GM12878 (cell line): ENCODE data around the gene SFXN1. TPM values are rescaled to one million over a fixed set of nuclear protein-coding genes. Genes with fewer than 3 reads are reported as not detected.

Experiments
- ATAC-seq: fragments of 200-7000 bp; cut with Tn5 transposase; 3 replicates; pipeline ENCODE4 v1.9.1; 2020; ENCODE audit warnings: mild to moderate bottlenecking, moderate library complexity
- BruUV-seq: library from RNA; stranded (reverse); fragments of 400-500 nt; replicated peaks from 2 replicates; lab custom pipeline; 2021; lab: Mats Ljungman, UMichigan
- CTCF ChIA-PET: fragments of 300-600 bp; sonication (Branson Sonifier 250); formaldehyde crosslinking; extraction: SDS; loops from one replicate; lab custom pipeline; 2021; ENCODE audit warnings: inconsistent platforms; lab: Yijun Ruan, JAX
- POLR2A ChIA-PET: fragments of 350-600 bp; formaldehyde crosslinking; extraction: SDS; loops from one replicate; lab custom pipeline; 2021; ENCODE audit warnings: inconsistent platforms; lab: Charles Lee
- RAD21 ChIA-PET: fragments of 300-600 bp; sonication (Branson Sonifier 250); formaldehyde crosslinking; loops from one replicate; lab custom pipeline; 2023; ENCODE audit warnings: antibody characterized with exemption; ENCODE audit not compliant: unreplicated experiment; lab: Charles Lee
- SMC1A ChIA-PET: fragments of 300-600 bp; sonication (Branson Sonifier 250); formaldehyde crosslinking; loops from one replicate; lab custom pipeline; 2023; ENCODE audit not compliant: unreplicated experiment, uncharacterized antibody; lab: Charles Lee
- DNase-seq: peaks from one replicate; pipeline ENCODE4 v3.0.0-alpha.2; 2011; ENCODE audit warnings: low read depth, low spot score
- FAIRE-seq: peaks from 3 replicates; lab custom pipeline; 2011; peaks lifted over from hg19 to GRCh38; lab: Jason Lieb, UNC
- H2AFZ ChIP-seq: 2 replicates; pipeline ENCODE4 v1.6.0; 2011; ENCODE audit warnings: low read depth, low read length, control low read depth; ENCODE audit not compliant: control insufficient read depth
- H3K27ac ChIP-seq: 2 replicates; pipeline ENCODE4 v1.5.1; 2011; ENCODE audit warnings: control low read depth; ENCODE audit not compliant: control insufficient read depth, insufficient read depth
- H3K27me3 ChIP-seq, 2 experiments: replicated peaks in 1 of 2; 2 replicates each; pipeline versions ENCODE4 v1.6.0 to v1.6.1; 2011; ENCODE audit warnings: low read length in 1 of 2; ENCODE audit not compliant: control insufficient read depth in 2 of 2, insufficient read depth in 2 of 2
- H3K36me3 ChIP-seq, 2 experiments: 2 replicates each; pipeline ENCODE4 v1.5.1; 2011; ENCODE audit warnings: low read length in 1 of 2; ENCODE audit not compliant: control insufficient read depth in 2 of 2, insufficient read depth in 2 of 2
- H3K4me1 ChIP-seq: 2 replicates; pipeline ENCODE4 v1.6.1; 2011; ENCODE audit warnings: mild to moderate bottlenecking, low read length, moderate library complexity, mixed read lengths; ENCODE audit not compliant: control insufficient read depth, insufficient read depth
- H3K4me2 ChIP-seq: 2 replicates; pipeline ENCODE4 v1.6.0; 2011; ENCODE audit warnings: control low read depth; ENCODE audit not compliant: control insufficient read depth, insufficient read depth
- H3K4me3 ChIP-seq: fragments of 200-600 bp; sonication (generic); 2 replicates; pipeline ENCODE4 v1.5.1; 2016
- H3K79me2 ChIP-seq: 2 replicates; pipeline ENCODE4 v1.6.0; 2011; ENCODE audit warnings: low read length; ENCODE audit not compliant: control insufficient read depth, insufficient read depth
- H3K9ac ChIP-seq: 2 replicates; pipeline ENCODE4 v1.8.0; 2011; ENCODE audit warnings: low read length, control low read depth, mixed read lengths; ENCODE audit not compliant: control insufficient read depth, insufficient read depth
- H3K9me3 ChIP-seq: replicated peaks from 3 replicates; pipeline ENCODE4 v1.5.1; 2011; ENCODE audit warnings: mild to moderate bottlenecking, low read length; ENCODE audit not compliant: control insufficient read depth, insufficient read depth
- H4K20me1 ChIP-seq: 2 replicates; pipeline ENCODE4 v1.6.0; 2011; ENCODE audit not compliant: control insufficient read depth, insufficient read depth
- BMI1 ChIP-seq: fragments of 450-650 bp; IDR thresholded peaks from 2 replicates; pipeline ENCODE4 v1.6.1; 2016; ENCODE audit warnings: mild to moderate bottlenecking, moderate library complexity, borderline replicate concordance
- HDAC2 ChIP-seq: fragments of 200-600 bp; sonication (generic); IDR thresholded peaks from 2 replicates; pipeline ENCODE4 v1.6.1; 2017
- POLR2AphosphoS2 ChIP-seq: IDR thresholded peaks from 2 replicates; pipeline ENCODE4 v1.6.1; 2011; ENCODE audit warnings: low read depth, mild to moderate bottlenecking, low read length, improper control_type of control experiment, moderate library complexity
- RBBP5 ChIP-seq: fragments of 200-600 bp; sonication (generic); conservative IDR thresholded peaks from 2 replicates; pipeline ENCODE4 v1.6.1; 2016
- SMC3 ChIP-seq: IDR thresholded peaks from 2 replicates; pipeline ENCODE4 v1.6.1; 2011; ENCODE audit warnings: low read length, improper control_type of control experiment, borderline replicate concordance
- WGBS: methylation state at CpG from one replicate; pipeline ENCODE4 v1.1.6; 2016; ENCODE audit warnings: low lambda C conversion rate; ENCODE audit not compliant: insufficient replicate concordance, insufficient coverage; ENCODE audit errors: missing lambda C conversion rate; 5-methylcytosine and 5-hydroxymethylcytosine counted together
- in situ Hi-C: fragments of 300-500 bp; cut with MboI; formaldehyde crosslinking; loops from 9 replicates; pipeline ENCODE4 v1.14.3; 2018; ENCODE audit warnings: mixed read lengths
- intact Hi-C: fragments of 100-400 bp; cut with micrococcal nuclease; formaldehyde crosslinking; loops from one replicate; pipeline ENCODE4 v1.14.2; 2022; ENCODE audit not compliant: unreplicated experiment
- polyA plus RNA-seq, 11 experiments: library from polyadenylated mRNA; depleted of rRNA in 4 of 11; unstranded in 6 of 11; stranded (reverse) in 5 of 11; fragments of >200 nt; fragmentation: Nextera tagmentation in 4 of 11; fragmentation: Illumina TruSeq in 1 of 11; extraction: Ambion mirVana in 4 of 11; extraction: Trizol in 1 of 11; gene quantifications; 1 replicate in 1 of 11; 2 replicates in 10 of 11; pipeline versions ENCODE4 v1.2.1 to v1.2.3, GENCODE V29; 2011 to 2016; ENCODE audit warnings: inconsistent platforms in 2 of 11, missing spikeins in 2 of 11, low read depth in 1 of 11
- total RNA-seq, 4 experiments: library from RNA; depleted of rRNA in 3 of 4; stranded (reverse); fragments of >200 nt in 3 of 4; fragmentation: Illumina TruSeq in 1 of 4; extraction: Trizol in 1 of 4; gene quantifications; 2 replicates each; pipeline versions ENCODE4 v1.2.1 to v1.2.3, GENCODE V29; 2013 to 2021
- TF ChIP-seq, protein P1 (sequence below): fragments of 150-350 bp; IDR thresholded peaks from 2 replicates; pipeline ENCODE4 v1.6.1; 2016; ENCODE audit warnings: low read depth, low read length

The SFXN1 gene
- total and polyA plus RNA-seq, 10 of the 15 experiments (the other 5 are each of a cell fraction or from before 2014, with no cell fraction given): 18.0 to 248 (median 103) TPM

DNA sequence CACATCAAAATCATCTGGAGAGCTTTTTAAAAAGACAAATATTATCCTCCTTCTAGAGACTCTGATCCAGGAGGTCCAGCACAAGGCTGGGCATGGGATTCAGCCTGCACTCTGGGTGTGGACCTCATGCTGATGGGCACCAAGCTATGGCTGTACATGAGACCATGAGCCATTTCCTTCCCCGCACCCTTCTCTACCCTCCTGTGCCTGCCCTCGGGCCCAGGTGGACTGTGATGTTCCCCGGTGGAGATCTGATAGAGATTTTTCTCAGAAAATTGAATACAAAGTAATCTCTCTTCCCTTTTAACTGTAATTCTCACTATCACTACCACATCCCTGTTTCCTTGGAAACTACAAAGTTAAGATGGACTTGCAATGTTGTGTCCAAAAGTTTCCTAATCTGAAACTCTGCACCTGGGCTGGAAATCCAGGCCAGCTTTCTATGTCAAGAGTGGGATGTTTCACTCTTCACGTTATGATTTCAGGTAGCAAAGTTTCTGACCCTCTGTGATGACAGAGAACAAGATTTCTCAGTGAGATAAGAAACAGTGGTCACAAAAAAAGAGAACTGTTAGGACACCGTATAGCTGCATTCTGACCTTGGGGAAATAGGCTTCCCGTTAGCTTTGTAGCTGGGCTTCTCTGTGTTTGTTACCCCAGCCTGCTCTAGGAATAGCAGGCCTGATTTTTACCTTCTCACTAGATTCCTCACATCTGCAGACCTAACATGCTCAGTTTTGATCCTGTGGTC lies 11.5 kb downstream of the SFXN1 start:
- no peaks in the 10 kb centered on the region for H3K9me3 ChIP-seq
- H3K36me3 ChIP-seq: peaks cover 6 to 26% of the 10 kb centered on the region in 2 experiments
- RAD21 ChIA-PET: no interaction called here
- peaks cover 50% of the 10 kb centered on the region for H3K79me2 ChIP-seq
- BruUV-seq: no TSS peak
- in situ Hi-C loops: no loop called here
- no peaks in the 10 kb centered on the region for H3K4me1 ChIP-seq
- FAIRE-seq (peak; percentile 38), DNase-seq (no peak), ATAC-seq (no peak; the same call in 2 of the 3 replicates)
- H3K27me3 ChIP-seq: no peaks in the 10 kb centered on the region
- H2AFZ ChIP-seq: no peak overlapping the region
- POLR2A ChIA-PET: no interaction called here
- intact Hi-C loops: no loop called here
- WGBS: 76% methylated on average over 6 of the region's 6 CpGs
- CTCF ChIA-PET: interaction anchor here (2.0 to 2.8 kb wide), 2 partner anchors 10 to 25 kb away, joined by 11 read pairs; no protein-coding TSS in a partner anchor
- H3K27ac ChIP-seq: no peak overlapping the region
- SMC1A ChIA-PET: interaction anchor here (1.1 to 1.7 kb wide), 2 partner anchors 10 to 44 kb away, joined by 3 to 4 read pairs; no protein-coding TSS in a partner anchor
- peaks cover 9% of the 10 kb centered on the region for H4K20me1 ChIP-seq
- TF ChIP-seq POLR2AphosphoS2 (no peak), RBBP5 (no peak), HDAC2 (no peak), BMI1 (no peak), SMC3 (no peak)
- TF ChIP-seq, protein P1, sequence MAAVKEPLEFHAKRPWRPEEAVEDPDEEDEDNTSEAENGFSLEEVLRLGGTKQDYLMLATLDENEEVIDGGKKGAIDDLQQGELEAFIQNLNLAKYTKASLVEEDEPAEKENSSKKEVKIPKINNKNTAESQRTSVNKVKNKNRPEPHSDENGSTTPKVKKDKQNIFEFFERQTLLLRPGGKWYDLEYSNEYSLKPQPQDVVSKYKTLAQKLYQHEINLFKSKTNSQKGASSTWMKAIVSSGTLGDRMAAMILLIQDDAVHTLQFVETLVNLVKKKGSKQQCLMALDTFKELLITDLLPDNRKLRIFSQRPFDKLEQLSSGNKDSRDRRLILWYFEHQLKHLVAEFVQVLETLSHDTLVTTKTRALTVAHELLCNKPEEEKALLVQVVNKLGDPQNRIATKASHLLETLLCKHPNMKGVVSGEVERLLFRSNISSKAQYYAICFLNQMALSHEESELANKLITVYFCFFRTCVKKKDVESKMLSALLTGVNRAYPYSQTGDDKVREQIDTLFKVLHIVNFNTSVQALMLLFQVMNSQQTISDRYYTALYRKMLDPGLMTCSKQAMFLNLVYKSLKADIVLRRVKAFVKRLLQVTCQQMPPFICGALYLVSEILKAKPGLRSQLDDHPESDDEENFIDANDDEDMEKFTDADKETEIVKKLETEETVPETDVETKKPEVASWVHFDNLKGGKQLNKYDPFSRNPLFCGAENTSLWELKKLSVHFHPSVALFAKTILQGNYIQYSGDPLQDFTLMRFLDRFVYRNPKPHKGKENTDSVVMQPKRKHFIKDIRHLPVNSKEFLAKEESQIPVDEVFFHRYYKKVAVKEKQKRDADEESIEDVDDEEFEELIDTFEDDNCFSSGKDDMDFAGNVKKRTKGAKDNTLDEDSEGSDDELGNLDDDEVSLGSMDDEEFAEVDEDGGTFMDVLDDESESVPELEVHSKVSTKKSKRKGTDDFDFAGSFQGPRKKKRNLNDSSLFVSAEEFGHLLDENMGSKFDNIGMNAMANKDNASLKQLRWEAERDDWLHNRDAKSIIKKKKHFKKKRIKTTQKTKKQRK: no peak
- H3K4me3 ChIP-seq: no peak overlapping the region
- H3K4me2 ChIP-seq: no peak overlapping the region
- H3K9ac ChIP-seq: no peak overlapping the region
